Cortex of kidney (tissue), 1 donor: ENCODE data around the gene MOCS2.

Experiments
- DNase-seq: peaks from one replicate; lab custom pipeline; 2025; lab: John Stamatoyannopoulos, UW

The MOCS2 gene

DNA sequence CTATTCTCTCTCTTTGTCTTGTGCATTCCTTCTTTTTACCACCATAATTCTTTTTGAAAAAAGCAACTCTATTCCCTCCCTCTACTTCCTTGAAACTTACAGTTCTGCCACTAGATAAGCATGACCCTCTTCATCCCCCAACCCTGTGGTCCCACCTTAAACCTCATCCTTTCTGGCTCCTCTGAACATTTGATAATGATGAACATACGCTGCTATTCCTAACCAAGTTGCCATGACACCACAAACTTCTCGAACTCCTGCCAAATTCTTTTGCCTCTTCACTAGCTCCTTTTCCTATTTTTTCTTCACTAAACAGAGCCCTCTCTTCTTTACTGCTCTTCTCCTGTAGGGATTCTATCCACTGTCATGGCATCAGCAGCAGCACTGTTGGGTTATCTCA is 57.1 kb downstream of the MOCS2 start:
- no peak for DNase-seq

DNA sequence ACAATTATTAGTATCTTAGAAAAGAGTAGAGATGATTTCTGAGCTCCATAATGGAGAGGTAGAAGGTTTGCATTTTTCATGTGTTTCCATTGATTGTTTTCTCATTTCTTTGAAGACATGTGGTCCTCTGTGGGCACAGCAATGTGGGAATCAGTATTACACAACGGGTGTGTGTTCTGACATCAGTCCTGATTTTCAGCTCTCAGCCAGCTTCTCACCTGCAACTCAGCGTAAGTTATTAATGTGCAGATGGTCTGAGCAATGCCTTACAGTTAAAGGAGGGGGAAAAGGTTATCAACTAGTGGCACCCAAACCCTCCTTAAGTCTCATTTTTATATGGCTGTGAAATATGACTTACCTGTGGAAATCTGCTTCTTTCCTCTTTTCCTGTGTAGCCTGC is 61.3 kb downstream of the MOCS2 start:
- no peak for DNase-seq
